IMR-90 (cell line): ENCODE results near the gene SCYGR8. TPM values are rescaled to one million over a fixed set of nuclear protein-coding genes. Genes with fewer than 3 reads are reported as not detected.

Experiments used
- ATAC-seq: fragments of 200-7000 bp; cut with Tn5 transposase; 2 replicates; pipeline ENCODE4 v1.9.1; 2020; ENCODE audit warnings: low read depth, mild to moderate bottlenecking, moderate library complexity
- BruUV-seq: library from RNA; stranded (reverse); fragments of 400-500 nt; replicated peaks from 2 replicates; lab custom pipeline; 2021; lab: Mats Ljungman, UMichigan
- CTCF ChIA-PET: fragments of 300-600 bp; formaldehyde crosslinking; extraction: SDS; loops from one replicate; lab custom pipeline; 2021; ENCODE audit warnings: antibody characterized with exemption; lab: Yijun Ruan, JAX
- POLR2A ChIA-PET: fragments of 300-600 bp; sonication (Branson Sonifier 250); formaldehyde crosslinking; loops from one replicate; lab custom pipeline; 2022; ENCODE audit warnings: antibody characterized with exemption; ENCODE audit not compliant: unreplicated experiment; lab: Charles Lee
- DNase-seq: peaks from one replicate; pipeline ENCODE4 v3.0.0; 2013
- H2AFZ ChIP-seq: replicated peaks from 2 replicates; pipeline ENCODE3; 2013; ENCODE audit warnings: low read length, mild to moderate bottlenecking; ENCODE audit not compliant: poor library complexity
- H2AK5ac ChIP-seq: 2 replicates; pipeline ENCODE4 v1.6.1; 2013; ENCODE audit warnings: low read depth, low read length, inconsistent platforms
- H2AK9ac ChIP-seq: replicated peaks from 2 replicates; pipeline ENCODE3; 2013; ENCODE audit warnings: mild to moderate bottlenecking, low read depth, low read length, moderate library complexity; ENCODE audit not compliant: poor library complexity
- H2BK120ac ChIP-seq: 2 replicates; pipeline ENCODE4 v1.6.1; 2013; ENCODE audit warnings: low read depth, low read length, inconsistent platforms
- H2BK15ac ChIP-seq: 3 replicates; pipeline ENCODE4 v1.6.1; 2013; ENCODE audit warnings: low read depth, low read length, inconsistent platforms
- H2BK20ac ChIP-seq: 2 replicates; pipeline ENCODE4 v1.6.1; 2013; ENCODE audit warnings: low read depth, mild to moderate bottlenecking, inconsistent platforms, low read length, moderate library complexity
- H2BK5ac ChIP-seq: 2 replicates; pipeline ENCODE4 v1.6.1; 2013; ENCODE audit warnings: mild to moderate bottlenecking, low read depth, low read length, inconsistent platforms; ENCODE audit not compliant: poor library complexity, severe bottlenecking
- H3K14ac ChIP-seq: replicated peaks from 2 replicates; pipeline ENCODE4 v1.6.1; 2013; ENCODE audit warnings: low read depth, low read length, inconsistent platforms
- H3K18ac ChIP-seq: 2 replicates; pipeline ENCODE4 v1.6.1; 2013; ENCODE audit warnings: low read depth, low read length, control low read depth
- H3K23ac ChIP-seq: 2 replicates; pipeline ENCODE4 v1.6.1; 2013; ENCODE audit warnings: low read depth, low read length, inconsistent platforms
- H3K27ac ChIP-seq: 2 replicates; pipeline ENCODE4 v1.5.1; 2013; ENCODE audit warnings: mild to moderate bottlenecking, control low read depth, low read length; ENCODE audit not compliant: insufficient read depth
- H3K27me3 ChIP-seq: 2 replicates; pipeline ENCODE4 v1.6.1; 2013; ENCODE audit warnings: low read length; ENCODE audit not compliant: control insufficient read depth, insufficient read depth
- H3K36me3 ChIP-seq: 2 replicates; pipeline ENCODE4 v1.6.1; 2013; ENCODE audit warnings: low read length, mixed read lengths; ENCODE audit not compliant: control insufficient read depth, insufficient read depth
- H3K4ac ChIP-seq: 2 replicates; pipeline ENCODE4 v1.6.1; 2013; ENCODE audit warnings: low read depth, low read length, inconsistent platforms
- H3K4me1 ChIP-seq: 2 replicates; pipeline ENCODE4 v1.6.1; 2013; ENCODE audit warnings: low read length, mixed read lengths; ENCODE audit not compliant: control insufficient read depth, insufficient read depth
- H3K4me2 ChIP-seq: 2 replicates; pipeline ENCODE4 v1.6.1; 2013; ENCODE audit warnings: low read depth, mild to moderate bottlenecking, control low read depth, low read length, moderate library complexity
- H3K4me3 ChIP-seq: 2 replicates; pipeline ENCODE4 v1.5.1; 2013; ENCODE audit warnings: low read depth, mild to moderate bottlenecking, control low read depth, low read length, moderate library complexity; ENCODE audit not compliant: insufficient read depth
- H3K56ac ChIP-seq: 2 replicates; pipeline ENCODE4 v1.6.1; 2013; ENCODE audit warnings: low read length, inconsistent platforms; ENCODE audit not compliant: insufficient read depth; ENCODE audit errors: extremely low read depth
- H3K79me1 ChIP-seq, 2 experiments: 2 replicates each; pipeline ENCODE4 v1.6.1; 2013; ENCODE audit warnings: low read length in 2 of 2, inconsistent platforms in 1 of 2, low read depth in 1 of 2
- H3K9ac ChIP-seq: 2 replicates; pipeline ENCODE4 v1.6.1; 2013; ENCODE audit warnings: low read depth, low read length, control low read depth
- H3K9me1 ChIP-seq: 2 replicates; pipeline ENCODE4 v1.6.1; 2013; ENCODE audit warnings: low read length, inconsistent platforms; ENCODE audit not compliant: insufficient read depth
- H3K9me3 ChIP-seq: 2 replicates; pipeline ENCODE4 v1.6.1; 2013; ENCODE audit warnings: low read length; ENCODE audit not compliant: control insufficient read depth, insufficient read depth
- H4K20me1 ChIP-seq: 2 replicates; pipeline ENCODE4 v1.6.1; 2013; ENCODE audit warnings: low read length, inconsistent platforms; ENCODE audit not compliant: insufficient read depth
- H4K5ac ChIP-seq: 2 replicates; pipeline ENCODE4 v1.6.1; 2013; ENCODE audit warnings: mild to moderate bottlenecking, low read depth, low read length, control low read depth
- H4K8ac ChIP-seq, 2 experiments: 2 replicates each; pipeline ENCODE4 v1.6.1; 2013; ENCODE audit warnings: low read depth in 2 of 2, low read length in 2 of 2, control low read depth in 1 of 2, inconsistent platforms in 1 of 2
- H4K91ac ChIP-seq: 2 replicates; pipeline ENCODE4 v1.6.1; 2013; ENCODE audit warnings: low read depth, low read length, inconsistent platforms; ENCODE audit not compliant: insufficient read depth
- BHLHE40 ChIP-seq: fragments of 150-350 bp; IDR thresholded peaks from 2 replicates; pipeline ENCODE4 v1.6.1; 2016; ENCODE audit warnings: mild to moderate bottlenecking, low read depth, low read length
- CEBPB ChIP-seq: IDR thresholded peaks from 2 replicates; pipeline ENCODE4 v1.6.1; 2012; ENCODE audit warnings: low read depth, low read length, improper control_type of control experiment
- CHD1 ChIP-seq: IDR thresholded peaks from 2 replicates; pipeline ENCODE4 v1.6.1; 2012; ENCODE audit warnings: low read depth, low read length, improper control_type of control experiment
- FOS ChIP-seq: fragments of 150-350 bp; IDR thresholded peaks from 2 replicates; pipeline ENCODE4 v1.6.1; 2016; ENCODE audit warnings: low read depth, low read length
- MAFK ChIP-seq: IDR thresholded peaks from 2 replicates; pipeline ENCODE4 v1.6.1; 2012; ENCODE audit warnings: low read depth, low read length, improper control_type of control experiment
- MAZ ChIP-seq: IDR thresholded peaks from 2 replicates; pipeline ENCODE4 v1.6.1; 2012; ENCODE audit warnings: low read depth, mild to moderate bottlenecking, low read length, improper control_type of control experiment, moderate library complexity, borderline replicate concordance
- MXI1 ChIP-seq: IDR thresholded peaks from 2 replicates; pipeline ENCODE4 v1.6.1; 2012; ENCODE audit warnings: low read depth, mild to moderate bottlenecking, low read length, moderate library complexity, borderline replicate concordance
- POLR2A ChIP-seq: IDR thresholded peaks from 2 replicates; pipeline ENCODE4 v1.6.1; 2012; ENCODE audit warnings: mild to moderate bottlenecking, low read depth, low read length
- RAD21 ChIP-seq: IDR thresholded peaks from 2 replicates; pipeline ENCODE4 v1.6.1; 2012; ENCODE audit warnings: low read length, improper control_type of control experiment
- RFX5 ChIP-seq: IDR thresholded peaks from 2 replicates; pipeline ENCODE4 v1.8.0; 2012; ENCODE audit warnings: low read depth, mild to moderate bottlenecking, low read length, moderate library complexity
- SMC3 ChIP-seq: fragments of 150-350 bp; IDR thresholded peaks from 2 replicates; pipeline ENCODE4 v1.6.1; 2016; ENCODE audit warnings: low read depth, mild to moderate bottlenecking, antibody characterized with exemption, low read length, moderate library complexity
- WGBS, 2 experiments: methylation state at CpG; one replicate each; pipeline versions ENCODE4 v1.1.5 to v1.1.7; 2013; ENCODE audit warnings: missing lambda C conversion rate in 2 of 2; ENCODE audit not compliant: insufficient read length in 1 of 2; ENCODE audit errors: extremely low coverage in 2 of 2; 5-methylcytosine and 5-hydroxymethylcytosine counted together
- dilution Hi-C: fragments of 300-500 bp; cut with HindIII; formaldehyde crosslinking; loops from one replicate; pipeline ENCODE4 v1.14.3; 2018; ENCODE audit warnings: low sequenced_read_pairs; ENCODE audit not compliant: unreplicated experiment
- in situ Hi-C: fragments of 300-500 bp; cut with MboI; formaldehyde crosslinking; loops from 3 replicates; pipeline ENCODE4 v1.14.3; 2019; ENCODE audit warnings: low sequenced_read_pairs, inconsistent platforms, mixed read lengths
- intact Hi-C: fragments of 100-400 bp; cut with micrococcal nuclease; formaldehyde crosslinking; loops from 2 replicates; pipeline ENCODE4 v1.10.0; 2022
- polyA plus RNA-seq, 3 experiments: library from polyadenylated mRNA; depleted of rRNA; stranded (reverse); fragments of >200 nt; gene quantifications; 2 replicates each; pipeline ENCODE4 v1.2.3, GENCODE V29; 2012; ENCODE audit warnings: low replicate concordance in 1 of 3
- total RNA-seq: library from RNA; depleted of rRNA; stranded (reverse); fragments of >200 nt; gene quantifications from 2 replicates; pipeline ENCODE4 v1.2.3, GENCODE V29; 2012
- TF ChIP-seq, protein P1 (sequence below): fragments of 150-350 bp; IDR thresholded peaks from 2 replicates; pipeline ENCODE4 v1.6.1; 2017; ENCODE audit warnings: mild to moderate bottlenecking, antibody characterized with exemption, low read length, low read depth
- TF ChIP-seq, protein P2 (sequence below): conservative IDR thresholded peaks from 2 replicates; pipeline ENCODE4 v1.5.1; 2012; ENCODE audit warnings: mild to moderate bottlenecking, low read depth, low read length, improper control_type of control experiment

Gene SCYGR8
- total and polyA plus RNA-seq, 2 of the 4 experiments (the other 2 are of a cell fraction): not detected

DNA sequence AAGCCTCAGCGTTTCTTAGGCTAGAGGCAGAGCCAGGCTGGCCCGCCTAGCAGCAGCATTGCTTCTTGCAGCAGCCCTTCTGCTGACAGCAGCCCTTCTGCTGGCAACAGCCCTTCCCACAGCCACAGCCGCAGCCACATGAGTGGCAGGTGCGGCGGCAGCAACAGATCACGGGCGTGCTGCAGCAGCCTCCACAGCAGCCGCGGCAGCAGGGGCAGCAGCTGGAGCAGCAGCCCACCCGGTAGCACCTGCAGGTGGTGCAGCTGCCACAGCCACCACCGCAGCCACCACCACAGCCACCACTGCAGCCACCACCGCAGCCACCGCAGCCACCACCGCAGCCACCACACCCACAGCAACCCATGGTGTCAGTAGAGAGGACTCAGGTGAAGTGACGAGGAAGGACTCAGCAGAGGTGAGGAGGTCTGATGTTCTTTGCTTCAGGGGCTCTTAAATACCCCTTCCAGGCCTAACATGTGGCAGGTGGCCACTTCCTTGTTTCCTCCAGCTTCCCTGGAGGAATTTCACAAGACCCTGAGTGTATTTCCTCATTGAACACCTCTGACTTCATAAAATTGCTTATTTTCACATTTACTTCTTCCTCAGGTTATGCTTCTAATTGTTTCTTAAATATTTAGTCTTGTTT lies 21.2 kb upstream of the SCYGR8 start, which contains the start of gene SCYGR6:
SCYGR6 (minus strand) TSS at position 364 of the 646 bp plus-strand sequence; CDS start at position 364, 0 bp downstream.
- H2BK5ac ChIP-seq: no peak within 1 kb of the TSS
- H3K4me2 ChIP-seq: no peak within 1 kb of the TSS
- H3K9ac ChIP-seq: no peak within 1 kb of the TSS
- no peak within 1 kb of the TSS for H2BK15ac ChIP-seq
- H3K14ac ChIP-seq: no peak within 1 kb of the TSS
- no peak within 1 kb of the TSS for H2BK120ac ChIP-seq
- H4K8ac ChIP-seq: no peak within 1 kb of the TSS
- no peaks in the 10 kb centered on the region for H3K79me1 ChIP-seq
- no peak for TF ChIP-seq CEBPB
- TF ChIP-seq POLR2A: no peak
- no peak for TF ChIP-seq SMC3
- no peak for TF ChIP-seq MXI1
- no peak for TF ChIP-seq RAD21
- no peak for TF ChIP-seq RFX5
- TF ChIP-seq, protein P1, sequence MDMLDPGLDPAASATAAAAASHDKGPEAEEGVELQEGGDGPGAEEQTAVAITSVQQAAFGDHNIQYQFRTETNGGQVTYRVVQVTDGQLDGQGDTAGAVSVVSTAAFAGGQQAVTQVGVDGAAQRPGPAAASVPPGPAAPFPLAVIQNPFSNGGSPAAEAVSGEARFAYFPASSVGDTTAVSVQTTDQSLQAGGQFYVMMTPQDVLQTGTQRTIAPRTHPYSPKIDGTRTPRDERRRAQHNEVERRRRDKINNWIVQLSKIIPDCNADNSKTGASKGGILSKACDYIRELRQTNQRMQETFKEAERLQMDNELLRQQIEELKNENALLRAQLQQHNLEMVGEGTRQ: no peak
- TF ChIP-seq BHLHE40: no peak
- TF ChIP-seq CHD1: no peak
- no peak for TF ChIP-seq MAZ
- TF ChIP-seq MAFK: no peak
- no peak for TF ChIP-seq FOS
- TF ChIP-seq, protein P2, sequence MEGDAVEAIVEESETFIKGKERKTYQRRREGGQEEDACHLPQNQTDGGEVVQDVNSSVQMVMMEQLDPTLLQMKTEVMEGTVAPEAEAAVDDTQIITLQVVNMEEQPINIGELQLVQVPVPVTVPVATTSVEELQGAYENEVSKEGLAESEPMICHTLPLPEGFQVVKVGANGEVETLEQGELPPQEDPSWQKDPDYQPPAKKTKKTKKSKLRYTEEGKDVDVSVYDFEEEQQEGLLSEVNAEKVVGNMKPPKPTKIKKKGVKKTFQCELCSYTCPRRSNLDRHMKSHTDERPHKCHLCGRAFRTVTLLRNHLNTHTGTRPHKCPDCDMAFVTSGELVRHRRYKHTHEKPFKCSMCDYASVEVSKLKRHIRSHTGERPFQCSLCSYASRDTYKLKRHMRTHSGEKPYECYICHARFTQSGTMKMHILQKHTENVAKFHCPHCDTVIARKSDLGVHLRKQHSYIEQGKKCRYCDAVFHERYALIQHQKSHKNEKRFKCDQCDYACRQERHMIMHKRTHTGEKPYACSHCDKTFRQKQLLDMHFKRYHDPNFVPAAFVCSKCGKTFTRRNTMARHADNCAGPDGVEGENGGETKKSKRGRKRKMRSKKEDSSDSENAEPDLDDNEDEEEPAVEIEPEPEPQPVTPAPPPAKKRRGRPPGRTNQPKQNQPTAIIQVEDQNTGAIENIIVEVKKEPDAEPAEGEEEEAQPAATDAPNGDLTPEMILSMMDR: no peak
- H3K9me1 ChIP-seq: no peaks in the 10 kb centered on the region
- H3K27me3 ChIP-seq: no peaks in the 10 kb centered on the region
- no peak within 1 kb of the TSS for H2AFZ ChIP-seq
- no peak within 1 kb of the TSS for H2AK5ac ChIP-seq
- H3K36me3 ChIP-seq: no peaks in the 10 kb centered on the region
- no peak within 1 kb of the TSS for H4K5ac ChIP-seq
- H3K56ac ChIP-seq: no peak within 1 kb of the TSS
- DNase-seq (no peak), ATAC-seq (no peak)
- no TSS peak for BruUV-seq
- no peak within 1 kb of the TSS for H3K27ac ChIP-seq
- intact Hi-C loops: no loop called here
- CTCF ChIA-PET: no interaction called here
- H3K4me1 ChIP-seq: no peaks in the 10 kb centered on the region
- H3K9me3 ChIP-seq: no peaks in the 10 kb centered on the region
- H3K4me3 ChIP-seq: no peak within 1 kb of the TSS
- H4K91ac ChIP-seq: no peak within 1 kb of the TSS
- no peak within 1 kb of the TSS for H3K4ac ChIP-seq
- no peak within 1 kb of the TSS for H2AK9ac ChIP-seq
- dilution Hi-C loops: no loop called here
- no peaks in the 10 kb centered on the region for H4K20me1 ChIP-seq
- H2BK20ac ChIP-seq: no peak within 1 kb of the TSS
- WGBS, 2 experiments: 43% methylated on average over 1 of the region's 15 CpGs; no CpG with 5 or more reads in 1 of the 2 experiments
- no peak within 1 kb of the TSS for H3K18ac ChIP-seq
- H3K23ac ChIP-seq: no peak within 1 kb of the TSS
- POLR2A ChIA-PET: no interaction called here
- in situ Hi-C loops: no loop called here
